HG03565 (cell line): ENCODE results near the gene SCART1.
"Not testable (repeated sequence)": the region's sequence is repeated elsewhere in the genome, so short reads cannot be mapped to it uniquely, and the experiment has no call there.

Source experiments
- ATAC-seq: cut with Tn5 transposase; IDR thresholded peaks from one replicate; pipeline ENCODE4 v1.9.1; 2021; ENCODE audit warnings: mild to moderate bottlenecking, moderate library complexity; ENCODE audit not compliant: unreplicated experiment

The SCART1 gene

DNA sequence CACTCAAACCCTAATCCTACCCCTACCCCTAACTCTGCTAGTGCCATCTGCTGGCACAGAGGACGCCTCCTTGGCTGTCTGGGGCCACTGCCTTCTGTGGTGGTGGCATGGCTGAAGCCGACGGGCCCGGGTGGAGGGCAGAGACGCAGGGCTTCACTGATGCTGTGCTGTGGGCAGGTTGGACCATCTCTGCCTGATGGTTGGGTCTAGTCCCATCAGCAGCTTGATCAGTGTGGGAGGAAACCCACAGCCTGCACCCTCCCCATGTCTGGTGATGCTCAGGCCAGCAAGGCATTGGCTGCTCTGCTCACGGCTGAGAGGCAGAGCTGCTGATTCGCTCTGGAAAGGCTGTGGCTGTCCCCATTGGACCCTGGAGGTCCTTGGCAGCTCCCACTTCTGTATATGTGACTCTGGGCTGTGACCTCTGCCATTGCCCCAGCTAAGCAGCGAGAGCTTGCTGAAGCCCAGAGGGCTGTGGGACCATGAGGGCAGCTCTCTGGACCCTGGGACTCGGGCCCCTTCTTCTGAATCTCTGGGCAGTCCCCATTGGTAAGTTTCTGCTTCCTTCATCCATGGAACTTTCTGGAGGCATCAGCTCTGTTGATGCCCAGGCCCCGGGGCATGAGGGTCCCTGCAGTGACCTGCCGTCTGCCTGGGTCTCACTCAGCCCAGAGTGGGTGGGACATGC, at the start of gene SCART1:
TSS of gene SCART1 (plus strand) at position 430 of the 688 bp plus-strand sequence. CDS start at position 483, 53 bp downstream.
- ATAC-seq: no peak

DNA sequence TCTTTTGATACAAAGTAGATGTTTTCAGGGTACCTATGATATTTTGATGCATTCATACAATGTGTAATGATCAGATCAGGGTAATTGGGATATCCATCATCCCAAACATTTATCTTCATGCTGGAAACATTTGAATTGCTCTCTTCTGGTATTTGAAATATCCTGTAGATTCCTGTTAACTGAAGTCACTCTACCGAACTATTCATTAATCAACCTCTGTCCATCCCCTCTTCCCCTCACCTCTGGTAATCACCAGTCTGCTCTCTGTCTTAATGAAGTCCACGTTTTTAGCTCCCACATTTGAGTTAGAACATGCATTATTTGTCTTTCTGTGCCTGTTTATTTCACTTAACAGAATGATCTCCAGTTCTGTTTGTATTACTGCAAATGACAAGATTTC, 48.5 kb upstream of the SCART1 start:
- no peak for ATAC-seq

DNA sequence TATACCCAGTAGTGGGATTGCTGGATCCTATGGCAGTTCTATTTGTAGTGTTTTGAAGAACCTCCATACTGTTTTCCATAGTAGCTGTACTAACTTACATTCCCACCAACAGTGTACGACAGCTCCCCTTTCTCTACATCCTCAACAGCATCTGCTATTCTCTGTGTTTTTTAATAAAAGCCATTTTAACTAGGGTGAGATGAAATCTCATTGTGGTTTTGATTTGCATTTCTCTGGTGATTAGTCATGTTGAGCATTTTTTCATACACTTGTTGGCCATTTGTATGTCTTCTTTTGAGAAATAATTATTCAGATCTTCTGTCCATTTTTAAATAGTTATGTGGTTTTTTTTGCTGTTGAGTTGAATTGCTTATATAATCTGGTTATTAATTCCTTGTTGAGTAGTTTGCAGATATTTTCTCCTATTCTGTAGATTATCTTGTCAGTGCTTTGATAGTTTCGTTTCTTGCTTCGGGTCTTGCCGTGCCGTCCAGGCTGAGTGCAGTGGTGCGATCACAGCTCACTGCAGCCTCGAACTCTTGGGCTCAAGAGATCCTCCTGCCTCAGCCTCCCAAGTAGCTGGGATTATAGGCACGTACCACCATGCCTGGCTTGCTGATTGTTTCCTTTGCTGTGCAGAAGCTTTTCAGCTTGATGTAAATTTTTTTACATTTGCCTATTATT, 47.8 kb upstream of the SCART1 start:
- peak; percentile 58 for ATAC-seq

DNA sequence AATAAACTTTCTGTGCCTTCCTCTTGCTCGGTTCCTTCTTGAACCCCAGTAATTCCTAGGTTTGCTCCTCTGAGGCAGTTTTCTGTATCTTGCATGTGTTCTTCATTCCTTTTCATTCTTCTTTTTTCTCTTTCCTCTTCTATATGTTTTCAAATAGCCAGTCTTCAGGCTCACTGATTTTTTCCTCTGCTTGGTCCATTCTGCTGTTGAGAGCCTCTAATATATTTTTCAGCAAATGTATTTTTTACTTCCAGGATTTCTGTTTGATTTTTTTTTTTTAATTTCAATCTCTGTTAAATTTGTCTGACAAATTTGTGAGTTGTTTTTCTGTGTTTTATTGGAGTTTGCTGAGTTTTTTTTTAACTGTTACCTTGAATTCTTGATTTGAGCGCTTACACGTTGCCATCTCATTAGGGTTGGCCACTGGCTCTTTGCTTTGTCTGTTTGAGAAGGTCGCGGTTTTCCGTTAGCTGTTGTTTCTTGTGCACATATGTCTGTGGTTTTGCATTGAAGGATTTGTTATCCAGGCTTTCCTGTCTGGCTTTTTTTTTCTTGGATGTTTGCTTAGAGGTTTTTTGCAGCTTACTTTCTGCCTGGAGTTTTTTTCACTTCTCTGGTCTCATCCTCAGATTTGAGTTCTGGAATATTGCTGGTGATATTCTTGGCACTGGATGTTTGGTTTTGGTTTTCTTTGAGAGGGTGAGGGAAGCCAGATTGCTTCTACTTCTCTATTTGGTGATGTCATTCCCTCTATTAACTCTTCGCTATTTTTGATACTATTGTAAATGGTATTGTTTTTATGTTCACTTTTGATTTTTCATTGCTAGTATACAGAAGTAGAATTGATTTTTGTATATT, 42.0 kb upstream of the SCART1 start:
- ATAC-seq: no peak

DNA sequence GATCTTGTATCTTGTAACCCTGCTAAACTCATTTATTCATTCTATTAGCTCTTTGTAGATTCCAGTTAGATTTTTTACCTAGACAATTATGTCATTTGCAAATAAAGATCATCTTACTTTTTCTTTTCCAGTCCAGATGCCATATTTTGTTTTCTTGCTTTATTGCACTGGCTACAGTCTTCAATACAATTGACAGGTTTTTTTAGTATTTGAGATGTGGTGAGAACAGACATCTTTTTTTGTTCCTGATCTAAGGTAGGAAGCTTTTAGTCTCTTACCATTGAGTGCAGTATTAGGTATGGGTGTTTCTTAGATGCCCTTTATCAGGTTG, 41.4 kb upstream of the SCART1 start:
- no peak for ATAC-seq

DNA sequence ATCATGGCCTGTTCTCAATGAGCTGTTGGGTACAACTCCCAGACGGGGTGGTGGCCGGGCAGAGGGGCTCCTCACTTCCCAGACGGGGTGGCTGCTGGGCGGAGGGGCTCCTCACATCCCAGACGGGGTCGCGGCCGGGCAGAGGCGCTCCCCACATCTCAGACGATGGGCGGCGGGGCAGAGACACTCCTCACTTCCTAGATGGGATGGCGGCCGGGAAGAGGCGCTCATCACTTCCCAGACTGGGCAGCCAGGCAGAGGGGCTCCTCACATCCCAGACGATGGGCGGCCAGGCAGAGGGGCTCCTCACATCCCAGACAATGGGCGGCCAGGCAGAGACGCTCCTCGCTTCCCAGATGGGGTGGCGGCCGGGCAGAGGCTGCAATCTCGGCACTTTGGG, 39.3 kb upstream of the SCART1 start:
- ATAC-seq: not testable (repeated sequence)

DNA sequence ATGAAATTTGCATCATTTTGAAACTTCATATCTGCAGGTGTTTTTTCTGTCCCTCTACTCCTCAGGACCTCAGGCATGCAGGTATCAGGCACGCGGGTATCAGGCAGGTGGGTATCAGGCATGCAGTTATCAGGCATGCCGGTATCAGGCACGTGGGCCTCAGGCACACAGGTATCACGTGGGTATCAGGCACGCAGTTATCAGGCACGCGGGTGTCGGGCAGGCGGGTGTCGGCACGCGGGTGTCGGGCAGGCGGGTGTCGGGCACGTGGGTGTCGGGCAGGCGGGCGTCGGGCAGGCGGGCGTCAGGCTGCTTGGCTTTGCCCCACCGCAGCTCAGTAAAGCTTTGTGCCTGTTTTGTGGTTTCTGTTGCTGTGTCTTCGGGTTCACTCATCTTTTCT, 38.0 kb upstream of the SCART1 start:
- ATAC-seq: no peak

DNA sequence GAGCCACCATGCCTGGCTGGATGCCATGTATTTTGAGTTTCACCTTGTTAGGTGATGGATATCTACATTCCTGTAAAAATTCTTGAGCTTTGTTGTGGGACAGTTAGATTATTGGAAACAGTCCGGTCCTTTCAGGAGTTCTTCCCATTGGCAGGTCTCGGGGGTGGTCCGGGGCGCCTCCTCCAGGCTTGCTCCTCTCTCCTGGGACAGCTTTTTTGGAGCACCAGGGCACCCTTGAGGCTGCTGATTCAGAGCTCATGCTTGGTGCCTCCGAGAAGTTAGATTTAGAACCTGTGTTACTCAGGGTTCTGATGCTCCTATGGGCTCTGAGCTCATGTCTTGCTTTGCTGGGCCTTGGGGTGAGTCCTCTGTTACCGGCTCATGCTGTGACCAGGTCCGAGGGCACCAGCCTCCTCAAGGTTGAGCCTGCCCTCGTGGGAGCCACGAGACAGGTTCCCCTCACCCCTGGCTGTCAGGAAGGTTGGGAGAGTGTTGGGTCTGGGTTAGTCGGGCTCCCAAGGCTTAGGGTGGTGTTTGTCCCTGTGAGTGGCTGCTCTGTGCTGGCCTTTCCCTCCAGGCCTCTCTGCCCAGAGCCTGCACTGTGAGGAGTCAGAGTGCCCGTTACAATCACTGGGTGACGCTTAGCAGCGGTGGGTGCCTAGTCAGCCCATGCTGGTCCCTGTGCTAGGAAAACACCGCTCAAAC, 35.3 kb upstream of the SCART1 start:
- no peak for ATAC-seq

DNA sequence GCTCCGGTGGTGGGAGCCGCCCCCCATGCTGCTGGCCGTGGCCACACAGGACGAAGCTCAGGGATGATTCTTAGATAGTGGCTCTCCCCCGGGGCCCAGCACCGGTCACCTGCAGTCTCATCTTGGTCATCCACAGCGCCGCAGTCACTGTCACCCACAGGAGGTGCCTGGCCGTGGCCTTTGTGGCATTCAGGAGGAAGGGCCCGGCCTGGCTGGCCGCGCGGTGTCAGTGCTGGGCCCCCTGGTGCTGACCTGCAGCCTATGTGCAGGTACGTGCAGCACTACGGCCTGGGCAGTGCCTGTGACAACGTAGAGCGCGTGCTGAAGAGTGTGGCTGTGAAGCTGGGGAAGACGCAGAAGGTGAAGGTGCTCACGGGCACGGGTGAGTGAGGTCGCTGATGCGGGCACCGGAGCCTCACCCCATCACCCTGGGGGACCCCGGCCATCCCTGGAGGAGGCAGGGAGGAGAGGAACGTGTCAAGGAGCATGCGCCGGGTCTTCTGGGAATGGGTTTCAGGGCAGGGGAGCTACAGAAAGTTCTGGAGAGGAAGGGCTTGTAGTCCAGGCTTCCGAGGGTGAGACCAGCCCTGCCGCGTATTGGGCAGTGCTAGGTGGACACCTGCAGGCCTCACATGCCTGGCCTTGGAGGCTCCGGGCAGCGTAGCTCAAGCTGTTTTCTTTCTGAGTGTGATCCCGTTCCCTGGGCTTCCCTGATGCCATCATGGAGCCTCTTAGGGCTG, 34.4 kb upstream of the SCART1 start:
- no peak for ATAC-seq

DNA sequence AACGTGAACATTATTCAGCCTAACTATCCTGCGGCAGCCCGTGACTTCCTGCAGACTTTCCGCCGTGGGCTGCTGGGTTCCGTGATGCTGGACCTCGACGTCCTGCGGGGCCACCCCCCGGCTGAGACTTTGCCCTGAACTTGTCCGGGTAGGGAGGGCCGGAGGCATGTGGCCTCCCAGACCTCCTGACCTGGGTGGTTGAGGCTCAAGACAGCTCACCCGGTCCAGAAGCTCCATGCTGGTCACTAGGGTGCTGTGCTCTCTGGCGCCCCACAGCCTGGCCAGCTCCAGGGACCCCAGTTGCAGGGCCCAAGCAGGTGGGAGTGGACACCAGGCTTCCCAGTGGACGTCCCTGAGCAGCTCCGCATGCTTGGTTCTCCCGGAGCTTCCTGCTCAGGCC, 33.7 kb upstream of the SCART1 start:
- no peak for ATAC-seq

DNA sequence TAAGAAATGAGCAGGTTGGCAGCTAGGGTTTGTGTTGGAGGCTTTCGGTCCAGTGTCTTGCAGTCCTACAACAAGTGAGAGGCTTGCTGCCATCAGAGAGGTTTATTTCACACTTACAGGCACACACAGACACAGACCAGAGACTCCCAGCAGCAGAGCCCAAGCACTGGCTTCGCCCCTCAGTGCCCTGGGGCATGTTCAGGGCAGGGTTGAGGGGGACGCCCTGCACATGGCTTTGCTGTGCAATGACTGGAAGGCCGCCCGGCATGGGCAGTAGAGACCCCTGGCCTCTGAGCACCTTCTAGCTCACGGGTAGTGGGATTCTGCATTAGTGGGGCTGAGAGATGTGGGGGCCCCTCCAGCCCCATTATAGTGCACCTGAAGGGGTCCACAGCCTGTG, 33.2 kb upstream of the SCART1 start:
- ATAC-seq: no peak

DNA sequence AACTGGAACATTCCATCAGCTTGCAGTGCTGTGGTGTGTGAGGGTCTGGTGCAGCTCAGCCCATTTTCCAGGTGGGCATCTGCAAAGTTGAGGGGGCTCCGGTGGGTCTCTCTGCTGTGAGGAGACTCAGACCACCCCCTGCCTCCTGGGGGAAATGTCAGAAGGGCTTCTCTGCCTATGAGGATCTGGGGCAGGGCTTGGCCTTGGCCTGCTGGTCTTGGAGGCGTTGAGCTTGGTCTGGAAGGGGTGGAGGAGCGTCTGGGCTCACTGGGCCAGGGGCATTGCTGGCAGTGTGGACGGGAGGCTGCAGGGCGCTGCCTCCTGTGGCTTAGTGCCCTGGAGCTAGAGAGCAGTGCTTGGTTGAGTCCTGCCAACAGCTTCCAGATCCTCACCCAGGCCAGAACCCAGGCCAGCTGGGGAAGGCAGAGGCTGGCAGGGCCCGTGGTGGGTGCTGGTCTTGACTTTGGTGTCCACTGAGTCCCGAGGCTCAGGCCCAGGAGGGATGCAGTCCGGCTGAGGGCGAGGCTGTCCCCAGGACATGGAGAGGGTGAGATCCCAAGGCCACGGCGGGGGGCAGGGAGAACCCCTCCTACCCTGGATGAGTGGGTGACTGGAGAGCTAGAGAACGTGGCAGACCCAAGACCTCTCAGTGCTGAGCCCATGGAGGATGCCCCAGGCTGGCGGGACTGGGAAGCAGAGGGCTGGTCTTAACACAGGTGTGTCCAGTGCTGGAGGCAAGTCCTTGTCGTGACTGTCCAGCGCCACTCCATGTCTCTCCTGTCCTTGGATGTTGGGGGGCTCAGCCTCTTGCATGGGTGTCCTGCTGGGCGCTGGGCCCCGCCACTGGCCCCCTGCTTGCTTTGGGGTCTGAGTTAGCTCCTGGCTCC, 32.2 kb upstream of the SCART1 start:
- ATAC-seq: no peak

DNA sequence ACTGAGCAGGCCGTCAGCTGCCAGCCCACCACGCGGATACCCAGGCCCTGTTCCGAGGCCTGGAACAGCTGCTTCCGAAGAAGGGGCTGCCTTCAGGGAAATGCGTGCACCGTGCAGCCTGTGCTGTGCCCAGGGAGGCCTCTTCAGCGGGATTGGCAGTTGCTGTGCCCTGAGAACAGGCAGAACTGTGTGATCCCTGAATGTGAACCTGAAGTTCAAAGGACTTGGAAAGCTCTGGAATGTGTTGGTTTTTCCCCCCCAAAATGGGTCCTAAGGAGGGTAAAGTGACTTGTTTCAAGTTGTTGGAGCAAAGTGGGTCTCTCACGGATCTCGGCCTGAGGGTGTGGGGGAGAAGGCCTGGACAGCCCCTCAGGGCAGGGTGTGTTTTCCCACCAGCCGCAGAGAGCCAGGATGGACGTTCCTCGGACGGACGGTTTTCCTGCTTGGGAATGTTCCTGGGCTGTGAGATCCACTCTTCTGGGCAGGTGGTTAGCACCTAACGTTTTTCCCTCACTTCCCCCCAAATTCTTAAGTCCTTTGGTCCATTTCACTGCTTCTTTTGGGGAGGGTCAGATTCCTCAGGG, 31.4 kb upstream of the SCART1 start:
- no peak for ATAC-seq

DNA sequence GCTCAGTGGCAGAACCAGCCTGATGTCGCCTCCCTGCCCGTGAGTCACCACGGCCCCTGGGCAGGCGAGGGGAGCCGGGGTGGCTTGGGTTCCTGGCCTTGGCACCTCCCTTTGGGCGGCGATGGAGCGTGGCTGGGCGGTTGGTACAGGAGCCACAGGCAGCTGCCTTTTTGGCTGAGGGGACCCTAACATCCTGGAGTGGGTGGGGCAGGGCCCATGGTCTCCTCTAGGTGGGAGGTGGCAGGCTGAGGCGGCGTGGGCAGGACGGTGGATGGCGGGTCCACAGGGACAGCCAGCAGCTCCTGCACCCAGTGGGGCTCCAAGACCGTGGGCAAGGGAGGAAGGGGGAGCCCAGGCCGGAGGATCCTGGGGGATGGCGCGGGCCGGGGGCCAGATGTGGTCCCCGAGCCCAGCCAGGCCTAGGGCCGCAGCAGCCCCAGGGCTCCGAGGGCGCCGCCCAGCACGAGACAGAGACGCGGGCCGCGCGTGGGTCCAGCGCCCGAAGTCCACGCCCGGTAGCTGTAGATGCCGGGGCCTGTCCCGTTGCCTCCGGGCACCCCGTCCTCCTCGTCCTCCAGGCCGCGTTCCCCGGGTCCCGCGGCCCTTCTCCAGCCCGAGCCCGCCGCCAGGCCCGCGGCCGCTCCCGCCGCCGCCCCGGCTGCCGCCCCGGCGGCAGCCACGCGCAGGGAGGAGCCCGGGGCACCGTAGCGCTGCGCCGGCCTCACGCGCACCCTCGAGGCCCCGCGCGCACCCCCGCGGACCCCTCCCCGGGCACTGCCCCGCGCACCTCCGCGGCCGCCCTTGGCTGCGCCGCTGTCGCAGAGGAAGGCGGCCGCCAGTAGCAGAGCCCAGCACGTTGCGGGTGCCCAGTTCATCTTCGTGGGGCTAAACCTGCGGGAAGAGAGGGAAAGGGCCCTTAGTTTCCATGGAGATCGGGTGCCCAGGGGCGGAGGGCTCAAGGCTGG, 30.7 kb upstream of the SCART1 start:
- ATAC-seq: no peak

DNA sequence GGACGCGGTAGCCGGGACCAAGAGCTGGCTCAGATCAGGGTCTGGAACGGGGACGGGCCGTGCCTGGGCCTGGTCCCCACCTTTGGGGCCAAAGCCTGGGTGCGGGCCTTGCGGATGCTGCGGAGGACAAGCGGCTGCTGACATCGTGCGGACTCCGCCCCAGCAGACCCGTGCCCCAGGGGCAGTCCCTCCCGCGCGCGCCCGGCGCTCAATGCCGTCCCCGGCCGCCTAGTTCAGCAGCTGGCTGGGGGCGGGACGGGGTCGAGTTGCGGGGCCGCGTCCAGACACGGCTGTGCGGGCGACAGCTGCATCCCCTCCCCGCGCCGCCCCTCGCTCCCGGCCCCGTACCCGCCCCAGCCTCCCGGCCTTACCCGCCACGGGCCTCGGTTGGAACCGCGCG, 29.6 kb upstream of the SCART1 start:
- ATAC-seq: not testable (repeated sequence)

DNA sequence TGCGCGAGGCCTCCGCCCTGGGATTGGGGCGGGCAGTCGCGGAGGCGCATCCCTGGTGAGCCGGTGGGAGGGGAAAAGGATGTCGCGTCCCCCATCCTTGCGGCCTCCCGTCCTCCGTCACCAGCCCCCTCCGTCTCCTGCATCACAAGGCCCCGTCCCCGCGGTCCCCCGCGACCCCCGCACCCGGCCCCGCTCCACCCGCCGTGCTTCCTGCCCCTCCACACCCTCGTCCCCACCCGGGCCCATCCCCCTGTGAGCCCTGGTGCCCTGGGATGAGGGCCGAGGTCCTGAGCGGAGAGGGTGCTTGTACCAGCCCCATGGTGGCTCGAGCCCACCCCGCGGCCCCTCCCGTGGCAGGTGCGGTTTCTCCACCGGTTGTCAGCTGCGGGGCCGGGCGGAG, 29.1 kb upstream of the SCART1 start, which contains the start of gene SPRN:
TSS of gene SPRN (minus strand) at position 25 of the 400 bp plus-strand sequence. CDS start 944 bp downstream, outside the sequence.
- not testable (repeated sequence) for ATAC-seq

DNA sequence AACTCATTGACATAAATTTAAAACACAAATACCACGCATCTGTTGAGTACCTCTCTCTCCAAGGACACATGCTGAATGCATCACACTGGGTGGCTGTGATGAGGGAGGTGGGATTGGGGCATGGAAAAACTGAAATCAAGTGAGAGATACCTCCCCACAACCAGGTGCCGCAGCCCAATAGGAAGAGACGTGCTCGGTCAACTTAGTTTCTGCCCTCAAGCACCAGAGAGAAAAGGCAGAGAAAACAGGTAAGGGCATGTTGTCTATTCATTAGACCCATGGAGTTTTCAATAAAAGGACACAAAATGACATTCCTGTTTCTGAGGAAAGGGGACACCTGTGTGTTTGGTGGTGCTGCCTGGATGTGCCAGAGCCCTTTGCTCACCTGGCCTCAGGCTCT, 24.2 kb upstream of the SCART1 start:
- ATAC-seq: not testable (repeated sequence)
